Sciatic nerve (tissue), 2 donors: Measurements from ENCODE around the gene CHRM2. TPM values are rescaled to one million over a fixed set of nuclear protein-coding genes. Genes with fewer than 3 reads are reported as not detected.

Source experiments
- ATAC-seq: fragments of 200-7000 bp; cut with Tn5 transposase; one replicate; pipeline ENCODE4 v1.9.1; 2020; ENCODE audit warnings: mild to moderate bottlenecking, moderate library complexity
- DNase-seq: peaks from one replicate; pipeline ENCODE4 v3.0.0-alpha.2; 2020; ENCODE audit warnings: low spot score
- intact Hi-C: fragments of 100-400 bp; cut with DNase I; formaldehyde crosslinking; loops from one replicate; pipeline ENCODE4 v1.14.2; 2022
- total RNA-seq: library from RNA; stranded (reverse); fragmentation: NEBNext Ultra II Directional; extraction: Animal tissue kit (Norgen Biotek cat#: 25700); gene quantifications from one replicate; pipeline ENCODE4 v1.2.1, GENCODE V29; 2021
- donor health status: DM: no; HTN: no; CAD: no.
- donor health status: DM: no; HTN: no; CAD: no.

CHRM2 gene
- total RNA-seq, 1 donor from 2014 or later = not detected

DNA sequence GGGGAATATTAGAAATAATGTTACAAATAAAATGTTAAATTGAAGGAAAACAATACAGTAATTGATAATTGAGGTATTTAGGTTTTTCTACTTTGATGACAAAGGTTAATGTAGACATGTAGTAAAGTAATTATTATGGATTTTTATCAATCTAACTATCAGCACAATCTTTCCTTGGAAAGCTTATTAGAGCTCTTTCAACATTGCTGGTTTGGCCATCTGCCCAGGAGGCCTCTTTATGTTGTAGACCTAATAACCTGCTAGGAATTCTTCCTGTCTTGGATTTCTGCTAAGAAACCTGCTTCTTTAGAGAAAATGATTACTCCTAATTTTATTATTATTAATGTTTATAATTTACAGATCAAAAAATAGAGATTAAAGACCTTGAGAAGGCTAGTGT lies 78.9 kb downstream of the CHRM2 start:
- ATAC-seq (no peak), DNase-seq (no peak)
- intact Hi-C loops = no loop called here

- ATAC-seq = no peak
- intact Hi-C loops = no loop called here
- no peak for DNase-seq
Observed at GRCh38 chr7:136950331-136950730, 81.9 kb downstream of the CHRM2 start.

- intact Hi-C loops = no loop called here
- no peak for DNase-seq
- no peak for ATAC-seq
Observed at GRCh38 chr7:136953386-136953785, 84.9 kb downstream of the CHRM2 start.

GRCh38 chr7:136956232-136956631 lies 87.8 kb downstream of the CHRM2 start:
- DNase-seq (no peak), ATAC-seq (no peak)
- intact Hi-C loops = no loop called here

GRCh38 chr7:136956671-136957070 lies 88.2 kb downstream of the CHRM2 start:
- intact Hi-C loops = no loop called here
- ATAC-seq (no peak), DNase-seq (no peak)

- intact Hi-C loops = no loop called here
- DNase-seq = no peak
Observed at GRCh38 chr7:136957391-136957790, 88.9 kb downstream of the CHRM2 start.

GRCh38 chr7:136958016-136958415 lies 89.6 kb downstream of the CHRM2 start:
- DNase-seq (no peak), ATAC-seq (no peak)
- intact Hi-C loops = no loop called here

More at GRCh38 chr7:136957391-136957790, 88.9 kb downstream of the CHRM2 start:
- ATAC-seq = no peak

- ATAC-seq (peak; percentile 87), DNase-seq (no peak)
- intact Hi-C loops = no loop called here
Observed at GRCh38 chr7:136964347-136964746, 95.9 kb downstream of the CHRM2 start.

GRCh38 chr7:136966825-136967224 lies 98.4 kb downstream of the CHRM2 start:
- ATAC-seq (no peak), DNase-seq (no peak)
- intact Hi-C loops = no loop called here

DNA sequence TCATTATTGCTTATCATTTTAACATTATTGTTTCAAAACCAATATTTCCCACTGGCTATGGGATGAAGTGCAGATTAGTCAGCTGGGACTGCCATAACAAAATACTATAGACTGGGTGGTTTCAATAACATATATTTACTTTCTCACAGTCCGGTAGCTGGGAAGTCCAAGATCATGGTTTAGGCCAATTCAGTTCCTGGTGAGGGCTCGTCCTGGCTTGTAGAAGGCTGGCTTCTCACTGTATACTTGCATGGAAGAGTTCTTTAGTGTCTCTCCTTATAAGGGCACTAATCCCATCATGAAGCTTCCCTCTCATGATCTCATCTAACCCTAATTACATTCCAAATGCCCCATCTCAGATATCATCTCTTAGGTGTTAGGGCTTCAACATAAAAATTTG lies 101.3 kb downstream of the CHRM2 start:
- intact Hi-C loops = no loop called here

DNA sequence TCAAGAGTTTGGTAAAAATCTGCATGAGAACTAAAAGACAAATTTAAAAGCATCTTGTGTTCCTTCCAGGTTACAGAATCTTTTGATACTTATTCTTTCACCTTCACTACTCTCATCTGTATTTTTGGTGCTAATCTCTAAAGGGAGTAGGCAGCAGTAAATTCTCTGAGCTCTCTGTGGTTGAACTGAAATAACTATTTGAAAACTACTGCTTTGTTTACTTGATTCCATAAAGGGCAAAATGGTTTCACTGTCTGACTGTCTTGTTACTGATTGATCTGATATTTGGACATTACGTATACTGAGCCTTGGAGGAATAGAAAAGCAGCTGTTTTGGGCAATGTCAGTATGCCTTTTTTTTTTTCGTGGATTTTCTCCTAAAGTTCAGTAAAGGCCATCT lies 103.3 kb downstream of the CHRM2 start:
- no peak for DNase-seq
- intact Hi-C loops = no loop called here
- ATAC-seq = no peak

More for the DNA sequence above, 101.3 kb downstream of the CHRM2 start:
- ATAC-seq (no peak), DNase-seq (no peak)

DNA sequence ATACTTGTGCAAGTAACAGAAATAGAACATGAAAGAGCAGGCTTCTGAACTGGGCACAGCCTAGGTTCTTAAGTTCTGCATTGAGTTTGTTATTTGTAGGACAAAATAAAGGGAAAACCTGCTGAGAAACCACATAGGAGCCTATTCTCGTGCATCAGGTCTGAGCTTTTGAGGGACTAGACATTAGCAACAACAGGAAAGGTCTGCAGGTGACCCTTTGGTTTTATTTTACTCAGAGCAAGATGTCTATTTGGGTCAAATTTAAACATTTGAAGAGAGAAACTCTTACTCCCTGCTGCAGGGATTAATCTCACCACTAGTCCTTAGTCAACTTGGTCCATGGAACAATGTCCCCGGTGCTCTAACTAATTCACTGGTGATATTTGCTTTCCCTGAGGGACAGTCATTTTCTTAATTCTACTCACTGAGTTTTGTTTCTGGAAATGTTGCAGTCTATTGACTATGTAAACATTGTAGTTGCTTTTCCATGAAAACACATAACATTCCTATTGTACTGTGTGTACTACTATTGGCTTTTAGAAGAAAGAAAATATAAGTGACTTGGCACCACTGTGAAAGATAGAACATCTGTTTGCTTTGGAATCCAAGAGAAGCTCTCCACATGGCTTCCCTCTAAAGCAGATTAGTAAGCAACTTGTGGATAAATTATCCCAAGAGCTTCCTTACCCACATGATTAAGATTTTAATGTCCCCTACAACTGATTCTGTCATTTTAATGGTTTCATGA lies 108.2 kb downstream of the CHRM2 start:
- DNase-seq (no peak), ATAC-seq (no peak)
- intact Hi-C loops = no loop called here

DNA sequence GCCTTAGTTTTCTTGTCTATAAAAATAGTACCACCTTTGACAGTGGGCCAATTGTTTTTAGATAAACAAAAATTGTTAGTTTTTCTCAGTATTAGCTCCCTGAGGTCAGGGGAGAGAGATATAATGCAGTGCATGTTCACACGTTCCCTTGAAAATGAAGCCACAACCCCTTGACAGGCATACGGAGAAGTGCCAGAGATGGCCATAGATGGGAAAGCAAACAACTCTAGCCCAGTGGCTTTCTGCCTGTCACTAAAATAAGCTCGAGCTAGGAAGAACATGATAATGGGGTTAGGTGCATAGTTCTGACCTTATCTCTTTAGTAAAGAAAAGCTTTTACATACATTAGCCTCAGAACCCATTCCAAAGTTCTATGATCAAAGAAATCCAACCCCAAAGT lies 124.9 kb downstream of the CHRM2 start:
- no peak for ATAC-seq
- intact Hi-C loops = no loop called here
- no peak for DNase-seq

- DNase-seq (no peak), ATAC-seq (no peak)
- intact Hi-C loops = no loop called here
Observed at GRCh38 chr7:136997735-136998134, 129.3 kb downstream of the CHRM2 start.

DNA sequence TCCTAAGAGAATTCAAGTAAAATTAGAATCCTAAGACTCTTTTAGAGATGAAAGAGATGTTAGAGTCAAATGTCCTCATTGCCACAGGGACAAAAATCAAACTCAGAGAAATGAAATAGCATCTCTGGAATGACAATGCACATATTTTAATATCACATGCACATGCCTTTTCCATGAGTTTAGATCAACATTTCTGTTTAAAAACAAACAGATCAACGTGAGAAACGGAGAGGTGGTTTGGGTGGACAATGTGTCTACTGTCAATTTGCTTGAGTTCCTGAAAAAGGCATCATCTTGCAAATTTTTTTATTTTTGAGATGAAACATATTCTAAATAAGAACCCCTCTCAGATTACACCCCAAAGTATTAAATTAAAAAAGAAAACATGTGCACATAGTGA lies 130.0 kb downstream of the CHRM2 start:
- ATAC-seq (no peak), DNase-seq (no peak)
- intact Hi-C loops = no loop called here

- intact Hi-C loops = no loop called here
- ATAC-seq (no peak), DNase-seq (no peak)
Observed at GRCh38 chr7:137000621-137001020, 132.2 kb downstream of the CHRM2 start.

DNA sequence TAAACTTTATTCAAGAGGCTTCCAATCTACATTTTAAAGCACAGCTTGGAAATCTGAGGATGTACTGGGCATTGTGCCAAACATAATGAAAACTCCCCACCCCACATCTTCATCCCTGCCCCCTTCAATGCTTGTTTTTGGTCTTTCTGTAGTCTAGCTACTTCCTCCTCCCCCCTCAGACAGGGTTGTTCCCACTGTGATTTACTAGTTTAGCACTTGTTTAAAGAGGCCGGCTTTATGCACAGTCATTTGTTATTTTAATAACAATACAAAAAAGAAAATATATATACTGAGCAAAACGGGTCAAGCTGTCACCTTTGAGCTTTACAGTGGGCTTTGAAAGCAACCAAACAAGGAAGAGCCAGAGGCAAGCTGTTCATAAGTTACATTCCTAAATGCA lies 132.6 kb downstream of the CHRM2 start:
- intact Hi-C loops = no loop called here
- ATAC-seq (no peak), DNase-seq (no peak)

GRCh38 chr7:137001478-137001877 lies 133.0 kb downstream of the CHRM2 start:
- DNase-seq (no peak), ATAC-seq (no peak)
- intact Hi-C loops = no loop called here

DNA sequence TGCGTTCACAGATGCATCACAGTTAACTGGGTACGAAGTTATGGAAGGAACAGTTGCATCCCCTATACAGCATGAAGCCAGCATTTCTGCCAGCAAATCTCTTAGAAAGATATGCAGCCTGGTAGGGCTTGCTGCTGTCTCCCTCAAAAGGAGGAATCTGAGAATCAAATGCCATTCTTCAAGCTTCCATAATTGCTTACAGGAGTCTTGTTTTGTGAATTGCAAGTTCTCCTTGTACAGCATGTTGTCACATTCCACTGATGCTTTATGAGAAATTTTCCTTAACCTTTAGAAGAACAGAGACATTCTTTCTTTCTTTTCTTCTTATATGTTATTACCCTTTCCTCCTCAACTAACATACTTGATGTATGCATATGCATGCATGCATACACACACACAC lies 134.6 kb downstream of the CHRM2 start:
- no peak for DNase-seq
- intact Hi-C loops = no loop called here
- no peak for ATAC-seq

- ATAC-seq (no peak), DNase-seq (no peak)
- intact Hi-C loops = no loop called here
Observed at GRCh38 chr7:137003566-137003965, 135.1 kb downstream of the CHRM2 start.

DNA sequence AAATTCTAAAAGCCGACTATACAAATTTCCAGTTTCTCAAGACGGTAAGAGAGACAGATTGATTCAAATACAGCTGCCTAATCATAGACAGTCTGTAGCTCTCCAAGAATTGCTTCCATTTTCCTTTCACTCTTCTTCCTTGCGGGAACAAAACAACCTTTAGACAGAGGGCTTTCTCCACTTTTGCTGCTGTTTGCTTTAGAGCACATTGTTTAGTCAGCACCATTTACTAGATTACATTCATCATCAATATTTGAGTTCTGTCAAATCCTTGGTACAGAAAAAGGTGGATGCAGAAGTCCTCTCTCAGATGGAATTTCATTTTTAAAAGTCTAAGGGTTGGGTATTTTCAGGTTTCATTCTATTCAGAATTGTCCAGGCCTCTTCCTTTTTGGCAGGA lies 137.4 kb downstream of the CHRM2 start:
- intact Hi-C loops = no loop called here
- DNase-seq (no peak), ATAC-seq (no peak)
